GM12878 (cell line): ENCODE data around the gene SPAG9.

Experiments
- POLR2A ChIP-seq: IDR thresholded peaks from 2 replicates; pipeline ENCODE4 v1.6.1; 2011; ENCODE audit warnings: low read depth, mild to moderate bottlenecking, low read length
- POLR2AphosphoS5 ChIP-seq: IDR thresholded peaks from 2 replicates; pipeline ENCODE4 v1.6.1; 2011; ENCODE audit warnings: mild to moderate bottlenecking, low read length, inconsistent platforms
- RB1 ChIP-seq: fragments of 450-650 bp; formaldehyde crosslinking; IDR thresholded peaks from 2 replicates; pipeline ENCODE4 v1.6.1; 2017; ENCODE audit warnings: mild to moderate bottlenecking, borderline replicate concordance
- TAF1 ChIP-seq: IDR thresholded peaks from 2 replicates; pipeline ENCODE4 v1.6.1; 2011; ENCODE audit warnings: mild to moderate bottlenecking, low read depth, low read length, borderline replicate concordance
- ZSCAN29 ChIP-seq: fragments of 450-650 bp; IDR thresholded peaks from 2 replicates; pipeline ENCODE4 v1.6.1; 2017; ENCODE audit warnings: mild to moderate bottlenecking, moderate library complexity
- TF ChIP-seq, protein P1 (sequence below), 3 experiments: IDR thresholded peaks in 2 of 3; conservative IDR thresholded peaks in 1 of 3; 2 replicates each; pipeline ENCODE4 v1.5.1; 2011; ENCODE audit warnings: low read depth in 3 of 3, low read length in 3 of 3, mild to moderate bottlenecking in 3 of 3, control low read depth in 2 of 3, moderate library complexity in 2 of 3, inconsistent platforms in 1 of 3, mixed read lengths in 1 of 3; ENCODE audit not compliant: control insufficient read depth in 2 of 3, insufficient read depth in 1 of 3; ENCODE audit errors: extremely low read depth in 1 of 3
- TF ChIP-seq, protein P2 (sequence below): fragments of 450-650 bp; IDR thresholded peaks from 2 replicates; pipeline ENCODE4 v1.6.1; 2017; ENCODE audit warnings: mild to moderate bottlenecking, moderate library complexity
- TF ChIP-seq, protein P3 (sequence below): fragments of 450-650 bp; IDR thresholded peaks from 2 replicates; pipeline ENCODE4 v1.6.1; 2017; ENCODE audit warnings: borderline replicate concordance
- TF ChIP-seq, protein P4 (sequence below): IDR thresholded peaks from 2 replicates; pipeline ENCODE4 v1.6.1; 2012; ENCODE audit warnings: low read depth, low read length, improper control_type of control experiment
- TF ChIP-seq, protein P5 (sequence below): fragments of 450-650 bp; formaldehyde crosslinking; IDR thresholded peaks from 2 replicates; pipeline ENCODE4 v1.4.0; 2022; ENCODE audit warnings: mild to moderate bottlenecking, moderate library complexity

DNA sequence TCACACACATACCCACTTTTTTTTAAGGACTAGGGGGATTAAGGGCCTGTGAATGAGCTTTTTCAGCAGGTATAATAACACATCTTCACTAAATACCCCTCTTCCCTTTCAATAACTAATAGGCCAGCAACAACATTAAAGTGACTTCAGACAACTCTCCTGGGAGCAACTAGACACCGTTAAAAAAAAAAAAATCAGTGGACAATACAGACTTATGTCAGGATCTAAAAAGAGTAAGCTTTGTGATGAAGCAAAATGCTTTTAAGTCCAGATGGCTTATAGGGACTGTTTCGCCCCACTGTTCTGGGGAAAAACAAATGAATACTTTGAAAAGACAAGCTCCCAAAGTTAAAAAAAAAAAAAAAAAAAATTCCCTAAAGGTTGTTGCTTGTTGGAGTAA, 29.0 kb downstream of the SPAG9 start:
- TF ChIP-seq RB1, result no peak
- TF ChIP-seq, protein P1, sequence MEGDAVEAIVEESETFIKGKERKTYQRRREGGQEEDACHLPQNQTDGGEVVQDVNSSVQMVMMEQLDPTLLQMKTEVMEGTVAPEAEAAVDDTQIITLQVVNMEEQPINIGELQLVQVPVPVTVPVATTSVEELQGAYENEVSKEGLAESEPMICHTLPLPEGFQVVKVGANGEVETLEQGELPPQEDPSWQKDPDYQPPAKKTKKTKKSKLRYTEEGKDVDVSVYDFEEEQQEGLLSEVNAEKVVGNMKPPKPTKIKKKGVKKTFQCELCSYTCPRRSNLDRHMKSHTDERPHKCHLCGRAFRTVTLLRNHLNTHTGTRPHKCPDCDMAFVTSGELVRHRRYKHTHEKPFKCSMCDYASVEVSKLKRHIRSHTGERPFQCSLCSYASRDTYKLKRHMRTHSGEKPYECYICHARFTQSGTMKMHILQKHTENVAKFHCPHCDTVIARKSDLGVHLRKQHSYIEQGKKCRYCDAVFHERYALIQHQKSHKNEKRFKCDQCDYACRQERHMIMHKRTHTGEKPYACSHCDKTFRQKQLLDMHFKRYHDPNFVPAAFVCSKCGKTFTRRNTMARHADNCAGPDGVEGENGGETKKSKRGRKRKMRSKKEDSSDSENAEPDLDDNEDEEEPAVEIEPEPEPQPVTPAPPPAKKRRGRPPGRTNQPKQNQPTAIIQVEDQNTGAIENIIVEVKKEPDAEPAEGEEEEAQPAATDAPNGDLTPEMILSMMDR (IDR thresholded peaks at IDR 0.05 in 2 of 3, conservative IDR thresholded peaks at IDR 0.05 in 1 of 3; ENCODE audit: control insufficient read depth in 2 of 3, extremely low read depth in 1 of 3, insufficient read depth in 1 of 3, low read depth in 3 of 3, low read length in 3 of 3), result no peak
- TF ChIP-seq, protein P2, sequence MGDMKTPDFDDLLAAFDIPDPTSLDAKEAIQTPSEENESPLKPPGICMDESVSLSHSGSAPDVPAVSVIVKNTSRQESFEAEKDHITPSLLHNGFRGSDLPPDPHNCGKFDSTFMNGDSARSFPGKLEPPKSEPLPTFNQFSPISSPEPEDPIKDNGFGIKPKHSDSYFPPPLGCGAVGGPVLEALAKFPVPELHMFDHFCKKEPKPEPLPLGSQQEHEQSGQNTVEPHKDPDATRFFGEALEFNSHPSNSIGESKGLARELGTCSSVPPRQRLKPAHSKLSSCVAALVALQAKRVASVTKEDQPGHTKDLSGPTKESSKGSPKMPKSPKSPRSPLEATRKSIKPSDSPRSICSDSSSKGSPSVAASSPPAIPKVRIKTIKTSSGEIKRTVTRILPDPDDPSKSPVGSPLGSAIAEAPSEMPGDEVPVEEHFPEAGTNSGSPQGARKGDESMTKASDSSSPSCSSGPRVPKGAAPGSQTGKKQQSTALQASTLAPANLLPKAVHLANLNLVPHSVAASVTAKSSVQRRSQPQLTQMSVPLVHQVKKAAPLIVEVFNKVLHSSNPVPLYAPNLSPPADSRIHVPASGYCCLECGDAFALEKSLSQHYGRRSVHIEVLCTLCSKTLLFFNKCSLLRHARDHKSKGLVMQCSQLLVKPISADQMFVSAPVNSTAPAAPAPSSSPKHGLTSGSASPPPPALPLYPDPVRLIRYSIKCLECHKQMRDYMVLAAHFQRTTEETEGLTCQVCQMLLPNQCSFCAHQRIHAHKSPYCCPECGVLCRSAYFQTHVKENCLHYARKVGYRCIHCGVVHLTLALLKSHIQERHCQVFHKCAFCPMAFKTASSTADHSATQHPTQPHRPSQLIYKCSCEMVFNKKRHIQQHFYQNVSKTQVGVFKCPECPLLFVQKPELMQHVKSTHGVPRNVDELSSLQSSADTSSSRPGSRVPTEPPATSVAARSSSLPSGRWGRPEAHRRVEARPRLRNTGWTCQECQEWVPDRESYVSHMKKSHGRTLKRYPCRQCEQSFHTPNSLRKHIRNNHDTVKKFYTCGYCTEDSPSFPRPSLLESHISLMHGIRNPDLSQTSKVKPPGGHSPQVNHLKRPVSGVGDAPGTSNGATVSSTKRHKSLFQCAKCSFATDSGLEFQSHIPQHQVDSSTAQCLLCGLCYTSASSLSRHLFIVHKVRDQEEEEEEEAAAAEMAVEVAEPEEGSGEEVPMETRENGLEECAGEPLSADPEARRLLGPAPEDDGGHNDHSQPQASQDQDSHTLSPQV, result no peak
- TF ChIP-seq, protein P3, sequence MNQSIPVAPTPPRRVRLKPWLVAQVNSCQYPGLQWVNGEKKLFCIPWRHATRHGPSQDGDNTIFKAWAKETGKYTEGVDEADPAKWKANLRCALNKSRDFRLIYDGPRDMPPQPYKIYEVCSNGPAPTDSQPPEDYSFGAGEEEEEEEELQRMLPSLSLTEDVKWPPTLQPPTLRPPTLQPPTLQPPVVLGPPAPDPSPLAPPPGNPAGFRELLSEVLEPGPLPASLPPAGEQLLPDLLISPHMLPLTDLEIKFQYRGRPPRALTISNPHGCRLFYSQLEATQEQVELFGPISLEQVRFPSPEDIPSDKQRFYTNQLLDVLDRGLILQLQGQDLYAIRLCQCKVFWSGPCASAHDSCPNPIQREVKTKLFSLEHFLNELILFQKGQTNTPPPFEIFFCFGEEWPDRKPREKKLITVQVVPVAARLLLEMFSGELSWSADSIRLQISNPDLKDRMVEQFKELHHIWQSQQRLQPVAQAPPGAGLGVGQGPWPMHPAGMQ, result no peak
- TF ChIP-seq ZSCAN29, result no peak
- TF ChIP-seq POLR2AphosphoS5, result no peak
- TF ChIP-seq, protein P4, sequence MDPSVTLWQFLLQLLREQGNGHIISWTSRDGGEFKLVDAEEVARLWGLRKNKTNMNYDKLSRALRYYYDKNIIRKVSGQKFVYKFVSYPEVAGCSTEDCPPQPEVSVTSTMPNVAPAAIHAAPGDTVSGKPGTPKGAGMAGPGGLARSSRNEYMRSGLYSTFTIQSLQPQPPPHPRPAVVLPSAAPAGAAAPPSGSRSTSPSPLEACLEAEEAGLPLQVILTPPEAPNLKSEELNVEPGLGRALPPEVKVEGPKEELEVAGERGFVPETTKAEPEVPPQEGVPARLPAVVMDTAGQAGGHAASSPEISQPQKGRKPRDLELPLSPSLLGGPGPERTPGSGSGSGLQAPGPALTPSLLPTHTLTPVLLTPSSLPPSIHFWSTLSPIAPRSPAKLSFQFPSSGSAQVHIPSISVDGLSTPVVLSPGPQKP, result no peak
- TF ChIP-seq, protein P5, sequence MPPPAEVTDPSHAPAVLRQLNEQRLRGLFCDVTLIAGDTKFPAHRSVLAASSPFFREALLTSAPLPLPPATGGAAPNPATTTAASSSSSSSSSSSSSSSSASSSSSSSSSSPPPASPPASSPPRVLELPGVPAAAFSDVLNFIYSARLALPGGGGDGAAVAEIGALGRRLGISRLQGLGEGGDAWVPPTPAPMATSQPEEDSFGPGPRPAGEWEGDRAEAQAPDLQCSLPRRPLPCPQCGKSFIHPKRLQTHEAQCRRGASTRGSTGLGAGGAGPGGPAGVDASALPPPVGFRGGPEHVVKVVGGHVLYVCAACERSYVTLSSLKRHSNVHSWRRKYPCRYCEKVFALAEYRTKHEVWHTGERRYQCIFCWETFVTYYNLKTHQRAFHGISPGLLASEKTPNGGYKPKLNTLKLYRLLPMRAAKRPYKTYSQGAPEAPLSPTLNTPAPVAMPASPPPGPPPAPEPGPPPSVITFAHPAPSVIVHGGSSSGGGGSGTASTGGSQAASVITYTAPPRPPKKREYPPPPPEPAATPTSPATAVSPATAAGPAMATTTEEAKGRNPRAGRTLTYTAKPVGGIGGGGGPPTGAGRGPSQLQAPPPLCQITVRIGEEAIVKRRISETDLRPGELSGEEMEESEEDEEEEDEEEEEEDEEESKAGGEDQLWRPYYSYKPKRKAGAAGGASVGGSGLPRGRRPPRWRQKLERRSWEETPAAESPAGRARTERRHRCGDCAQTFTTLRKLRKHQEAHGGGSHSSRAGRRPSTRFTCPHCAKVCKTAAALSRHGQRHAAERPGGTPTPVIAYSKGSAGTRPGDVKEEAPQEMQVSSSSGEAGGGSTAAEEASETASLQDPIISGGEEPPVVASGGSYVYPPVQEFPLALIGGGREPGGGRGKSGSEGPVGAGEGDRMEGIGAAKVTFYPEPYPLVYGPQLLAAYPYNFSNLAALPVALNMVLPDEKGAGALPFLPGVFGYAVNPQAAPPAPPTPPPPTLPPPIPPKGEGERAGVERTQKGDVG, result no peak
- no peak for TF ChIP-seq TAF1
- no peak for TF ChIP-seq POLR2A
